Lower lobe of right lung (tissue), 2 donors: Measurements from ENCODE around the gene INPP4B. TPM values are rescaled to one million over a fixed set of nuclear protein-coding genes. Genes with fewer than 3 reads are reported as not detected.

Source experiments
- ATAC-seq, 2 donors: fragments of 200-7000 bp; cut with Tn5 transposase; one replicate each; pipeline ENCODE4 v1.9.1; 2020 to 2022; ENCODE audit warnings: mild to moderate bottlenecking in 2 of 2, moderate library complexity in 2 of 2
- DNase-seq: peaks from one replicate; pipeline ENCODE4 v3.0.0-alpha.2; 2020
- H3K27ac ChIP-seq: fragments of 200-600 bp; one replicate; pipeline ENCODE4 v1.8.0; 2022
- H3K27me3 ChIP-seq: fragments of 200-600 bp; one replicate; pipeline ENCODE4 v1.8.0; 2022; ENCODE audit warnings: low read depth
- H3K36me3 ChIP-seq: fragments of 200-600 bp; one replicate; pipeline ENCODE4 v1.8.0; 2022; ENCODE audit warnings: mild to moderate bottlenecking
- H3K4me1 ChIP-seq: fragments of 200-600 bp; one replicate; pipeline ENCODE4 v1.8.0; 2022
- H3K4me3 ChIP-seq: fragments of 200-600 bp; one replicate; pipeline ENCODE4 v1.8.0; 2022; ENCODE audit warnings: mild to moderate bottlenecking
- H3K9me3 ChIP-seq: fragments of 200-600 bp; one replicate; pipeline ENCODE4 v1.8.0; 2022
- intact Hi-C: fragments of 100-400 bp; cut with DNase I; formaldehyde crosslinking; loops from one replicate; pipeline ENCODE4 v1.11.0; 2022
- total RNA-seq: library from RNA; stranded (reverse); fragmentation: NEBNext Ultra II Directional; extraction: Animal tissue kit (Norgen Biotek cat#: 25700); gene quantifications from one replicate; pipeline ENCODE4 v1.2.1, GENCODE V29; 2021
- TF ChIP-seq, protein P1 (sequence below): fragments of 200-600 bp; IDR thresholded peaks from one replicate; pipeline ENCODE4 v1.8.0; 2022; ENCODE audit warnings: antibody characterized with exemption, mild to moderate bottlenecking
- donor health status: DM: no; HTN: yes; CAD: no; lungs with severe emphysema.

The INPP4B gene
- total RNA-seq, 1 donor from 2014 or later = 12.1 TPM

GRCh38 chr4:142324572-142324971 lies 521.5 kb downstream of the INPP4B start:
- ATAC-seq = no peak
- Histone ChIP-seq H3K27ac (no peak overlapping the region), H3K27me3 (no peaks in the 10 kb centered on the region), H3K9me3 (no peaks in the 10 kb centered on the region), H3K4me3 (no peak overlapping the region), H3K36me3 (no peaks in the 10 kb centered on the region), H3K4me1 (no peaks in the 10 kb centered on the region)
- intact Hi-C loops = no loop called here
- no peak for DNase-seq
- TF ChIP-seq, protein P1, sequence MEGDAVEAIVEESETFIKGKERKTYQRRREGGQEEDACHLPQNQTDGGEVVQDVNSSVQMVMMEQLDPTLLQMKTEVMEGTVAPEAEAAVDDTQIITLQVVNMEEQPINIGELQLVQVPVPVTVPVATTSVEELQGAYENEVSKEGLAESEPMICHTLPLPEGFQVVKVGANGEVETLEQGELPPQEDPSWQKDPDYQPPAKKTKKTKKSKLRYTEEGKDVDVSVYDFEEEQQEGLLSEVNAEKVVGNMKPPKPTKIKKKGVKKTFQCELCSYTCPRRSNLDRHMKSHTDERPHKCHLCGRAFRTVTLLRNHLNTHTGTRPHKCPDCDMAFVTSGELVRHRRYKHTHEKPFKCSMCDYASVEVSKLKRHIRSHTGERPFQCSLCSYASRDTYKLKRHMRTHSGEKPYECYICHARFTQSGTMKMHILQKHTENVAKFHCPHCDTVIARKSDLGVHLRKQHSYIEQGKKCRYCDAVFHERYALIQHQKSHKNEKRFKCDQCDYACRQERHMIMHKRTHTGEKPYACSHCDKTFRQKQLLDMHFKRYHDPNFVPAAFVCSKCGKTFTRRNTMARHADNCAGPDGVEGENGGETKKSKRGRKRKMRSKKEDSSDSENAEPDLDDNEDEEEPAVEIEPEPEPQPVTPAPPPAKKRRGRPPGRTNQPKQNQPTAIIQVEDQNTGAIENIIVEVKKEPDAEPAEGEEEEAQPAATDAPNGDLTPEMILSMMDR = no peak

- Histone ChIP-seq H3K4me1 (peaks cover under 1% of the 10 kb centered on the region), H3K9me3 (no peaks in the 10 kb centered on the region), H3K4me3 (no peak overlapping the region), H3K27me3 (no peaks in the 10 kb centered on the region), H3K36me3 (no peaks in the 10 kb centered on the region), H3K27ac (no peak overlapping the region)
- ATAC-seq (no peak), DNase-seq (no peak)
- intact Hi-C loops = no loop called here
- TF ChIP-seq, protein P1 = no peak
Measured at GRCh38 chr4:142322996-142323395, 523.1 kb downstream of the INPP4B start.

DNA sequence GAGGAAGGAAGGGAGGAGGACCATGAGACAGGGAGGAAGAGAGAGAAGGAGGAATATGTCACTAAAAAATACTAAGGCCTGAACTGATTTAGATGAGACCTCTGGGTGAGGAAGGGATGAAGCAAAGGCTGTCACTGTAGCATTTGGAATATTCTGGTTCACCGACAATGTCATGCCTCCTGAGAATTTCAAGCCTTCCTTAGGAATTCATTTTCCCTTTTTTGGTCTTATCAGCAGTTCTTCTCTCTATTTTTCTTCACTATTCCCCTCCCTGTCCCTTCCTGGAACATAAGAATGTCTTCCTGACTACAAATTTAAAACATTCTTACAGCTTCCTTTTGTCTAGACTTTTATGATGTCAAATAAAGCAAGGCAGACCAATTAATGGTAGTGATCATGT lies 527.8 kb downstream of the INPP4B start:
- TF ChIP-seq, protein P1 = no peak
- H3K36me3 ChIP-seq = no peaks in the 10 kb centered on the region
- ATAC-seq (no peak), DNase-seq (no peak)
- H3K4me1 ChIP-seq = peaks cover 3% of the 10 kb centered on the region
- no peak overlapping the region for H3K27ac ChIP-seq
- no peaks in the 10 kb centered on the region for H3K27me3 ChIP-seq
- H3K4me3 ChIP-seq = no peak overlapping the region
- intact Hi-C loops = no loop called here
- no peaks in the 10 kb centered on the region for H3K9me3 ChIP-seq

DNA sequence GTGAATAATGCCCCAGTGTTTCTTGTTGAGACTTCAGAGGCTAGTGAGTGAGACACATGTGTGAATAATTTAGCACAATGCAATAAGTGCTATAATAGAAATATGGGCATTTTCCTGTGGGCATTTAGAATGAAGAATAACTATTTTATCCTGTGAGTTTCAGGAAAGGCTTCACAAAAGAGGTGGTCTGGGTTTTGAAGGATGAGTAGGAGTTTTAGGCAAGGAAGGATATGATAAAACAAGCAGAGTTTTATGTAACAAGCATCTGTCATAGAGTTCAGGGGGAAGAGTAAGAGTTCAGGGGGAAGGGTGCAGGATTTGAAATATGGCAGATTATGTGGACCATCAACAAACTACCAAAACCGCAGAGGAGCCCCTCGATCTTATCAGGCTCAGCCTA lies 529.2 kb downstream of the INPP4B start:
- Histone ChIP-seq H3K36me3 (no peaks in the 10 kb centered on the region), H3K4me3 (no peak overlapping the region), H3K27ac (no peak overlapping the region), H3K9me3 (no peaks in the 10 kb centered on the region), H3K27me3 (no peaks in the 10 kb centered on the region), H3K4me1 (peaks cover 3% of the 10 kb centered on the region)
- no peak for DNase-seq
- ATAC-seq = no peak
- intact Hi-C loops = no loop called here
- TF ChIP-seq, protein P1 = no peak

DNA sequence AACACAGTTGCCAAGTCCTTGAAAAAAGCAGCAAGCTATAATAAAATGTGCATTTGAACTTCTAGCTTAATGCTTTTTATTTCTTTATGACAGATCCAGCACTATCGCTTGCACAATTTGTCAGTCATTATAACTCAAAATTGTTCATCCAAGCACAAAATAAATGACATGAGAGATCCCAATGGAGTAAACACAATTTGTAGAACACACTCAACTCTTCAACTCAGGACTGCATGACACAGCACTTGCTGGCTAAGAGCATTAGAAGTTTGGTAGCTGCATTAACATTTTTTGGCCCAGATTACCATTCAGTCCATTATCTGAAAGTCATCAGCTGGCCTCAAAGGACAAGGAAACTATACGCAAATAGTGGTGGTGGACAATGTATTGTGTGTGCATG lies 530.1 kb downstream of the INPP4B start:
- intact Hi-C loops = no loop called here
- Histone ChIP-seq H3K36me3 (no peaks in the 10 kb centered on the region), H3K27ac (no peak overlapping the region), H3K9me3 (no peaks in the 10 kb centered on the region), H3K4me3 (no peak overlapping the region), H3K27me3 (no peaks in the 10 kb centered on the region), H3K4me1 (peaks cover 3% of the 10 kb centered on the region)
- ATAC-seq = no peak
- DNase-seq = no peak
- TF ChIP-seq, protein P1 = no peak

DNA sequence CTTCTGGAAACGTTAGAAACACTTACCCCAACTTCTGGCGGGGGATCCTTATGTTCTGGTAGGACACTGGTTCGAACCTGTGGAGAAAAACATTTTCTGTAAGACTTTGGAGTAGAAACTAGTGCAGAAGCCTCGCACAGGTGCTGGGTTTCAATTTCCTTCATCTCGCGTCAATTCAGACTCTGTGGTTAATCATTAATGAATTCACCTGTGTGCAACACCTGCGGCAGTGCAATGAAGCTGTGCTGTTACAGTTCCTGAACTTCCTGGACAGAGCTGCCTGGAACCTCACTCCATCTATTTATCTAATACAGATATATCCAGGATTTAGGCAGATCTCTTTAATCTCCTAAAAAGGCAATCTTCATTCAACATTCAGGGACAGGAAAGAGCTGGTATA lies 531.4 kb downstream of the INPP4B start:
- intact Hi-C loops = no loop called here
- H3K27ac ChIP-seq = no peak overlapping the region
- DNase-seq = no peak

More for the DNA sequence above, 531.4 kb downstream of the INPP4B start:
- H3K27me3 ChIP-seq = no peaks in the 10 kb centered on the region
- peak; percentile 38 to 53 for ATAC-seq
- H3K9me3 ChIP-seq = no peaks in the 10 kb centered on the region
- no peaks in the 10 kb centered on the region for H3K36me3 ChIP-seq
- H3K4me1 ChIP-seq = peaks cover 3% of the 10 kb centered on the region
- no peak overlapping the region for H3K4me3 ChIP-seq
- TF ChIP-seq, protein P1 = no peak
